ENCODE results near the gene PTGIS.

PTGIS gene

GRCh38 chr20:49464556-49464955, 103.4 kb downstream of the PTGIS start:
- no peak for DNase-seq

- DNase-seq = no peak
Measured at GRCh38 chr20:49462626-49463025, 105.3 kb downstream of the PTGIS start.

- DNase-seq = no peak
Measured at GRCh38 chr20:49461894-49462620, 105.9 kb downstream of the PTGIS start.

- DNase-seq = no peak
Measured at GRCh38 chr20:49460916-49461315, 107.0 kb downstream of the PTGIS start.

GRCh38 chr20:49460131-49460530, 107.8 kb downstream of the PTGIS start:
- DNase-seq = no peak

- no peak for DNase-seq
Measured at GRCh38 chr20:49459684-49460083, 108.3 kb downstream of the PTGIS start.

- no peak for DNase-seq
Measured at GRCh38 chr20:49457444-49457843, 110.5 kb downstream of the PTGIS start.

GRCh38 chr20:49456646-49457045, 111.3 kb downstream of the PTGIS start:
- DNase-seq = no peak

- no peak for DNase-seq
Measured at GRCh38 chr20:49455691-49456090, 112.2 kb downstream of the PTGIS start.

Measured in T-helper 9 cell (primary cell).